HEK293T (cell line): Measurements from ENCODE around the gene GABRB3.

Source experiments
- ARNT ChIP-seq: fragments of 450-650 bp; IDR thresholded peaks from 2 replicates; pipeline ENCODE4 v1.6.1; 2017; ENCODE audit warnings: mild to moderate bottlenecking
- BHLHE40 ChIP-seq: fragments of 450-650 bp; IDR thresholded peaks from 2 replicates; pipeline ENCODE4 v1.6.1; 2016; ENCODE audit warnings: mild to moderate bottlenecking, moderate library complexity, borderline replicate concordance
- FOXA1 ChIP-seq: fragments of 450-650 bp; IDR thresholded peaks from 2 replicates; pipeline ENCODE4 v1.6.1; 2016; ENCODE audit warnings: mild to moderate bottlenecking
- FOXK2 ChIP-seq: fragments of 450-650 bp; IDR thresholded peaks from 2 replicates; pipeline ENCODE4 v1.6.1; 2016; ENCODE audit warnings: mild to moderate bottlenecking
- NFRKB ChIP-seq: fragments of 450-650 bp; IDR thresholded peaks from 2 replicates; pipeline ENCODE4 v1.6.1; 2016; ENCODE audit warnings: mild to moderate bottlenecking, moderate library complexity
- TARDBP ChIP-seq: fragments of 450-650 bp; IDR thresholded peaks from 2 replicates; pipeline ENCODE4 v1.6.1; 2016
- ZNF384 ChIP-seq: fragments of 450-650 bp; IDR thresholded peaks from 2 replicates; pipeline ENCODE4 v1.6.1; 2016

GRCh38 chr15:26691249-26691648 lies 81.6 kb downstream of the GABRB3 start:
- no peak for TF ChIP-seq BHLHE40
- no peak for TF ChIP-seq FOXA1
- no peak for TF ChIP-seq ARNT
- no peak for TF ChIP-seq FOXK2
- TF ChIP-seq TARDBP = no peak
- TF ChIP-seq NFRKB = no peak
- no peak for TF ChIP-seq ZNF384
